ENCODE results near the gene MC2R. TPM values are rescaled to one million over a fixed set of nuclear protein-coding genes. Genes with fewer than 3 reads are reported as not detected.

Gene MC2R
- total RNA-seq, 1 experiment from 2014 or later = not detected

DNA sequence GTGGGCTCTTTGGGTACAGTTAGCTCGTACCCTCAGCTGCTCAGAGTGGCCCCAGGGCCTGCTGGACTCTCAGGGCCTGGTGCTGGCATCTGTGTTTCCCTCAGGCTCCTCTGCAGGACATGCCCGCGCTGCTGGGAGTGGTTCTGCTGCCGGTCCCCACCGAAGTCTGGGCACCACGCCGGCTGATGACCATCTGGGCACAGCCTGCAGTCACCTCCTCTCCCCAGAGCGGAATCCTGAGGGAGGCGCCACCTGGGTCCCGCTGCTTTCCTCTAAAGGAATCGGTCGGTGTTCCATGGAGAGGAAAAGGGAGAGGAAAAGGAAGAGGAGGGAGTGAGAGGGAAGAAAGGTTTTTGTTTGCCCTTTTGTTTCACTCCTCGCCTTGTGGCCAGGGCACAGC is 43.6 kb downstream of the MC2R start:
- peaks cover 16% of the 10 kb centered on the region for H3K27me3 ChIP-seq (ENCODE audit: insufficient read depth, low read length)
- ATAC-seq = no peak
- H4K20me1 ChIP-seq (ENCODE audit: insufficient read depth) = no peaks in the 10 kb centered on the region

DNA sequence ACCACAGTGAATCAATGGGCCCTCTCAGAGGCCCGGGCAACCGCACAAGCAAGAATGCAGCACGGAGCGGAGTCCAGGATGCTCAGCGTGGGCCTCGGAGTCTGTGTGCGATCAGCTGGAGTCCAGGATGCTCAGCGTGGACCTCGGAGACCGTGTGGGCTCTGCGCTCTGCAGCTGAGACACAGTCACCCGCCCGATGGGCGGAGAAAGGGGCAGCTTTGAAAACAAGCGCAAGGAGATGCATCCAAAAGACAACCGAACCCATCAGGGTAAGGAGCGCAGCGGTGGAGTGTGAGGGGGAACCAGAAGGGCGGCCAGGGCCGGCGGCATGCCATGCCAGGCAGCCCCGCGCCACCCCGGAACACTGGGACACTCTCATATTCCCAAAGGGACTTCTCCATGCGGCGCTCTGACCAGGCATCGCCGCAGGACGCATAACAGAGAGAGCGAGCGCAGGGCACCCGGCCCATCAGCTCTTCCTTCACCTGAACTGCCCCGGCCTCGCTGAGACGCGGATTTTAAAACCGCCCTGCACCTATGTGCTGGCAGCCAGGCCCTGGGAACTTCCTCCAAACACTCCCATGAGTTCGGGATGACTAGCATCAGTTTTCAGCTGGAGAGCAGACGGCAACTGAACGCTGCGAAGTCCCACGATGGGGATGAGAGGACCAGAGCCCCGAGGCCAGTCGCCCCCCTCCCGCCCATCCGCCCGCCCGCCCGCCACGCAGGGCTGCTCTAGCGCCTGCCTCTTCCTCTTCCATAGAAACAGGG is 46.6 kb downstream of the MC2R start:
- DNase-seq (ENCODE audit: low read depth, low spot score) (no peak), ATAC-seq (no peak)
- ChIA-PET RAD21 (ENCODE audit: low non-redundant PET in 1 of 2, low total read pairs in 2 of 2, uncharacterized antibody in 2 of 2, unreplicated experiment in 2 of 2) (no interaction called here), POLR2A (no interaction called here), CTCF (no interaction called here)
- Histone ChIP-seq H3K4me2 (ENCODE audit: low read length) (no peak overlapping the region), H3K27ac (ENCODE audit: low read depth, low read length) (no peak overlapping the region), H3K9ac (ENCODE audit: low read length) (no peak overlapping the region), H2AFZ (ENCODE audit: low read depth, low read length, poor library complexity, severe bottlenecking) (no peak overlapping the region), H3K9me2 (ENCODE audit: insufficient read depth) (no peaks in the 10 kb centered on the region), H3K4me1 (ENCODE audit: control insufficient read depth in 1 of 2, insufficient read depth in 2 of 2, low read length in 2 of 2) (no peaks in the 10 kb centered on the region), H3K79me2 (ENCODE audit: insufficient read depth, low read length) (no peaks in the 10 kb centered on the region), H3K9me3 (ENCODE audit: control insufficient read depth in 1 of 2, insufficient read depth in 1 of 2, low read depth in 1 of 2, low read length in 2 of 2) (no peaks in the 10 kb centered on the region), H4K20me1 (ENCODE audit: insufficient read depth) (no peaks in the 10 kb centered on the region), H3K4me3 (replicated peaks in 1 of 2; ENCODE audit: low read depth in 1 of 2, low read length in 2 of 2) (no peak overlapping the region), H3K27me3 (ENCODE audit: insufficient read depth, low read length) (peaks cover 22% of the 10 kb centered on the region), H3K36me3 (ENCODE audit: control insufficient read depth in 1 of 2, insufficient read depth in 2 of 2, low read length in 2 of 2) (no peaks in the 10 kb centered on the region)
- intact Hi-C loops (cut with micrococcal nuclease) = no loop called here
- BruUV-seq (replicated peaks) = no TSS peak
- TF ChIP-seq SRF (IDR thresholded peaks at IDR 0.05; ENCODE audit: low read depth) (no peak), SP1 (IDR thresholded peaks at IDR 0.05; ENCODE audit: low read depth) (no peak), CBX3 (IDR thresholded peaks at IDR 0.05; ENCODE audit: low read depth) (no peak), SIN3A (IDR thresholded peaks at IDR 0.05; ENCODE audit: low read depth) (no peak), ZFX (IDR thresholded peaks at IDR 0.05) (no peak), JUND (IDR thresholded peaks at IDR 0.05) (no peak), TCF7L2 (IDR thresholded peaks at IDR 0.05; ENCODE audit: borderline replicate concordance, extremely low read depth, insufficient read depth, insufficient read length) (no peak), POLR2A (IDR thresholded peaks at IDR 0.05; ENCODE audit: borderline replicate concordance, extremely low read depth, insufficient read depth, insufficient read length) (no peak), EGR1 (IDR thresholded peaks at IDR 0.05; ENCODE audit: low read depth) (no peak), FOSL1 (IDR thresholded peaks at IDR 0.05; ENCODE audit: low read depth) (no peak), CEBPB (IDR thresholded peaks at IDR 0.05; ENCODE audit: low read depth) (no peak)
- TF ChIP-seq, protein P1, sequence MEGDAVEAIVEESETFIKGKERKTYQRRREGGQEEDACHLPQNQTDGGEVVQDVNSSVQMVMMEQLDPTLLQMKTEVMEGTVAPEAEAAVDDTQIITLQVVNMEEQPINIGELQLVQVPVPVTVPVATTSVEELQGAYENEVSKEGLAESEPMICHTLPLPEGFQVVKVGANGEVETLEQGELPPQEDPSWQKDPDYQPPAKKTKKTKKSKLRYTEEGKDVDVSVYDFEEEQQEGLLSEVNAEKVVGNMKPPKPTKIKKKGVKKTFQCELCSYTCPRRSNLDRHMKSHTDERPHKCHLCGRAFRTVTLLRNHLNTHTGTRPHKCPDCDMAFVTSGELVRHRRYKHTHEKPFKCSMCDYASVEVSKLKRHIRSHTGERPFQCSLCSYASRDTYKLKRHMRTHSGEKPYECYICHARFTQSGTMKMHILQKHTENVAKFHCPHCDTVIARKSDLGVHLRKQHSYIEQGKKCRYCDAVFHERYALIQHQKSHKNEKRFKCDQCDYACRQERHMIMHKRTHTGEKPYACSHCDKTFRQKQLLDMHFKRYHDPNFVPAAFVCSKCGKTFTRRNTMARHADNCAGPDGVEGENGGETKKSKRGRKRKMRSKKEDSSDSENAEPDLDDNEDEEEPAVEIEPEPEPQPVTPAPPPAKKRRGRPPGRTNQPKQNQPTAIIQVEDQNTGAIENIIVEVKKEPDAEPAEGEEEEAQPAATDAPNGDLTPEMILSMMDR (IDR thresholded peaks at IDR 0.05 in 2 of 3, conservative IDR thresholded peaks at IDR 0.05 in 1 of 3; ENCODE audit: borderline replicate concordance in 1 of 3, insufficient read depth in 1 of 3, low read depth in 2 of 3, low read length in 2 of 3) = no peak
- TF ChIP-seq, protein P2, sequence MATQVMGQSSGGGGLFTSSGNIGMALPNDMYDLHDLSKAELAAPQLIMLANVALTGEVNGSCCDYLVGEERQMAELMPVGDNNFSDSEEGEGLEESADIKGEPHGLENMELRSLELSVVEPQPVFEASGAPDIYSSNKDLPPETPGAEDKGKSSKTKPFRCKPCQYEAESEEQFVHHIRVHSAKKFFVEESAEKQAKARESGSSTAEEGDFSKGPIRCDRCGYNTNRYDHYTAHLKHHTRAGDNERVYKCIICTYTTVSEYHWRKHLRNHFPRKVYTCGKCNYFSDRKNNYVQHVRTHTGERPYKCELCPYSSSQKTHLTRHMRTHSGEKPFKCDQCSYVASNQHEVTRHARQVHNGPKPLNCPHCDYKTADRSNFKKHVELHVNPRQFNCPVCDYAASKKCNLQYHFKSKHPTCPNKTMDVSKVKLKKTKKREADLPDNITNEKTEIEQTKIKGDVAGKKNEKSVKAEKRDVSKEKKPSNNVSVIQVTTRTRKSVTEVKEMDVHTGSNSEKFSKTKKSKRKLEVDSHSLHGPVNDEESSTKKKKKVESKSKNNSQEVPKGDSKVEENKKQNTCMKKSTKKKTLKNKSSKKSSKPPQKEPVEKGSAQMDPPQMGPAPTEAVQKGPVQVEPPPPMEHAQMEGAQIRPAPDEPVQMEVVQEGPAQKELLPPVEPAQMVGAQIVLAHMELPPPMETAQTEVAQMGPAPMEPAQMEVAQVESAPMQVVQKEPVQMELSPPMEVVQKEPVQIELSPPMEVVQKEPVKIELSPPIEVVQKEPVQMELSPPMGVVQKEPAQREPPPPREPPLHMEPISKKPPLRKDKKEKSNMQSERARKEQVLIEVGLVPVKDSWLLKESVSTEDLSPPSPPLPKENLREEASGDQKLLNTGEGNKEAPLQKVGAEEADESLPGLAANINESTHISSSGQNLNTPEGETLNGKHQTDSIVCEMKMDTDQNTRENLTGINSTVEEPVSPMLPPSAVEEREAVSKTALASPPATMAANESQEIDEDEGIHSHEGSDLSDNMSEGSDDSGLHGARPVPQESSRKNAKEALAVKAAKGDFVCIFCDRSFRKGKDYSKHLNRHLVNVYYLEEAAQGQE (IDR thresholded peaks at IDR 0.05; ENCODE audit: low read depth) = no peak
- TF ChIP-seq, protein P3, sequence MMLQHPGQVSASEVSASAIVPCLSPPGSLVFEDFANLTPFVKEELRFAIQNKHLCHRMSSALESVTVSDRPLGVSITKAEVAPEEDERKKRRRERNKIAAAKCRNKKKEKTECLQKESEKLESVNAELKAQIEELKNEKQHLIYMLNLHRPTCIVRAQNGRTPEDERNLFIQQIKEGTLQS (IDR thresholded peaks at IDR 0.05) = no peak

More for the DNA sequence above, 43.6 kb downstream of the MC2R start:
- Histone ChIP-seq H3K9me3 (ENCODE audit: control insufficient read depth in 1 of 2, insufficient read depth in 1 of 2, low read depth in 1 of 2, low read length in 2 of 2) (no peaks in the 10 kb centered on the region), H3K4me1 (ENCODE audit: control insufficient read depth in 1 of 2, insufficient read depth in 2 of 2, low read length in 2 of 2) (no peaks in the 10 kb centered on the region), H2AFZ (ENCODE audit: low read depth, low read length, poor library complexity, severe bottlenecking) (no peak overlapping the region), H3K9me2 (ENCODE audit: insufficient read depth) (no peaks in the 10 kb centered on the region), H3K36me3 (ENCODE audit: control insufficient read depth in 1 of 2, insufficient read depth in 2 of 2, low read length in 2 of 2) (no peaks in the 10 kb centered on the region), H3K4me2 (ENCODE audit: low read length) (no peak overlapping the region), H3K9ac (ENCODE audit: low read length) (no peak overlapping the region), H3K27ac (ENCODE audit: low read depth, low read length) (no peak overlapping the region), H3K4me3 (replicated peaks in 1 of 2; ENCODE audit: low read depth in 1 of 2, low read length in 2 of 2) (no peak overlapping the region), H3K79me2 (ENCODE audit: insufficient read depth, low read length) (no peaks in the 10 kb centered on the region)
- RAD21 ChIA-PET (ENCODE audit: low non-redundant PET in 1 of 2, low total read pairs in 2 of 2, uncharacterized antibody in 2 of 2, unreplicated experiment in 2 of 2) = no interaction called here
- POLR2A ChIA-PET = no interaction called here
- no peak for TF ChIP-seq EZH2phosphoT487 (IDR thresholded peaks at IDR 0.05; ENCODE audit: borderline replicate concordance)
- no peak for TF ChIP-seq TCF7L2 (IDR thresholded peaks at IDR 0.05; ENCODE audit: borderline replicate concordance, extremely low read depth, insufficient read depth, insufficient read length)
- TF ChIP-seq ZNF274 (IDR thresholded peaks at IDR 0.05; ENCODE audit: low read depth, low read length) = no peak
- TF ChIP-seq ELF1 (IDR thresholded peaks at IDR 0.05; ENCODE audit: borderline replicate concordance, low read depth) = no peak
- TF ChIP-seq EZH2 (IDR thresholded peaks at IDR 0.05) = no peak
- TF ChIP-seq CBX3 (IDR thresholded peaks at IDR 0.05; ENCODE audit: low read depth) = no peak
- TF ChIP-seq SP1 (IDR thresholded peaks at IDR 0.05; ENCODE audit: low read depth) = no peak
- DNase-seq (ENCODE audit: low read depth, low spot score) = no peak
- intact Hi-C loops (cut with micrococcal nuclease) = no loop called here
- CTCF ChIA-PET = no interaction called here
- no TSS peak for BruUV-seq (replicated peaks)
